NK-92 (cell line): ENCODE data around the gene RSL1D1.
"Not testable (repeated sequence)": the region's sequence is repeated elsewhere in the genome, so short reads cannot be mapped to it uniquely, and the experiment has no call there.

Experiments used
- DNase-seq: peaks from one replicate; lab custom pipeline; 2025; ENCODE audit not compliant: unreplicated experiment; lab: John Stamatoyannopoulos, UW

Gene RSL1D1

GRCh38 chr16:11844499-11844898, 6.8 kb downstream of the RSL1D1 start:
- DNase-seq, result no peak

GRCh38 chr16:11843861-11844260, 7.5 kb downstream of the RSL1D1 start:
- DNase-seq, result no peak

- DNase-seq, result no peak
Measured at GRCh38 chr16:11843206-11843605, 8.1 kb downstream of the RSL1D1 start.

- no peak for DNase-seq
Measured at GRCh38 chr16:11841026-11841425, 10.3 kb downstream of the RSL1D1 start.

GRCh38 chr16:11836650-11837244, 14.6 kb downstream of the RSL1D1 start:
- no peak for DNase-seq

GRCh38 chr16:11835891-11836649, 15.3 kb downstream of the RSL1D1 start:
- DNase-seq, result no peak

- DNase-seq, result no peak
Measured at GRCh38 chr16:11835309-11835708, 16.0 kb downstream of the RSL1D1 start.

- DNase-seq, result no peak
Measured at GRCh38 chr16:11833951-11834695, 17.2 kb downstream of the RSL1D1 start.

- no peak for DNase-seq
Measured at GRCh38 chr16:11828696-11829095, 22.6 kb downstream of the RSL1D1 start.

- DNase-seq, result not testable (repeated sequence)
Measured at GRCh38 chr16:11825520-11826165, 25.7 kb downstream of the RSL1D1 start.

- no peak for DNase-seq
Measured at GRCh38 chr16:11824362-11824761, 27.0 kb downstream of the RSL1D1 start.

- DNase-seq, result not testable (repeated sequence)
Measured at GRCh38 chr16:11823645-11824044, 27.7 kb downstream of the RSL1D1 start.

- no peak for DNase-seq
Measured at GRCh38 chr16:11819798-11820197, 31.5 kb downstream of the RSL1D1 start.

- not testable (repeated sequence) for DNase-seq
Measured at GRCh38 chr16:11818970-11819369, 32.4 kb downstream of the RSL1D1 start.

GRCh38 chr16:11816123-11816522, 35.2 kb downstream of the RSL1D1 start:
- no peak for DNase-seq

GRCh38 chr16:11814800-11815199, 36.5 kb downstream of the RSL1D1 start:
- not testable (repeated sequence) for DNase-seq

- DNase-seq, result no peak
Measured at GRCh38 chr16:11806721-11807120, 44.6 kb downstream of the RSL1D1 start.

- no peak for DNase-seq
Measured at GRCh38 chr16:11805556-11805955, 45.8 kb downstream of the RSL1D1 start.

- DNase-seq, result no peak
Measured at GRCh38 chr16:11801481-11802021, 49.8 kb downstream of the RSL1D1 start.

GRCh38 chr16:11800382-11800718, 51.0 kb downstream of the RSL1D1 start:
- no peak for DNase-seq
